ENCODE data around the gene SLC6A14.

The SLC6A14 gene

GRCh38 chrX:116436358-116436816 is at the start of gene SLC6A14:
Gene SLC6A14 (plus strand): TSS chrX:116436606. CDS start chrX:116436710, 104 bp downstream.
- no peaks in the 10 kb centered on the region for H3K36me3 Mint-ChIP-seq (ENCODE audit: low read depth)
- no peaks in the 10 kb centered on the region for H3K27me3 Mint-ChIP-seq (ENCODE audit: low read depth)
- peaks cover 4% of the 10 kb centered on the region for H3K9me3 Mint-ChIP-seq
- H3K4me1 Mint-ChIP-seq (ENCODE audit: low read depth), result no peaks in the 10 kb centered on the region
- no peak within 1 kb of the TSS for H3K4me3 Mint-ChIP-seq
- no peak within 1 kb of the TSS for H3K27ac Mint-ChIP-seq
- DNase-seq (ENCODE audit: low spot score), result no peak

GRCh38 chrX:116395752-116396151 is 40.7 kb upstream of the SLC6A14 start:
- Mint-ChIP-seq H3K27me3 (ENCODE audit: low read depth) (no peaks in the 10 kb centered on the region), H3K9me3 (peaks cover 3% of the 10 kb centered on the region), H3K36me3 (ENCODE audit: low read depth) (no peaks in the 10 kb centered on the region), H3K27ac (no peak overlapping the region), H3K4me3 (no peak overlapping the region), H3K4me1 (ENCODE audit: low read depth) (no peaks in the 10 kb centered on the region)
- no peak for DNase-seq (ENCODE audit: low spot score)

GRCh38 chrX:116399681-116400080 is 36.7 kb upstream of the SLC6A14 start:
- no peaks in the 10 kb centered on the region for H3K27me3 Mint-ChIP-seq (ENCODE audit: low read depth)
- H3K4me1 Mint-ChIP-seq (ENCODE audit: low read depth), result no peaks in the 10 kb centered on the region
- no peaks in the 10 kb centered on the region for H3K36me3 Mint-ChIP-seq (ENCODE audit: low read depth)
- peaks cover 3% of the 10 kb centered on the region for H3K9me3 Mint-ChIP-seq
- DNase-seq (ENCODE audit: low spot score), result no peak
- H3K4me3 Mint-ChIP-seq, result no peak overlapping the region
- no peak overlapping the region for H3K27ac Mint-ChIP-seq

GRCh38 chrX:116409219-116409618 is 27.2 kb upstream of the SLC6A14 start:
- H3K27me3 Mint-ChIP-seq (ENCODE audit: low read depth), result no peaks in the 10 kb centered on the region
- H3K9me3 Mint-ChIP-seq, result peaks cover 8% of the 10 kb centered on the region
- no peak overlapping the region for H3K4me3 Mint-ChIP-seq
- DNase-seq (ENCODE audit: low spot score), result no peak
- H3K36me3 Mint-ChIP-seq (ENCODE audit: low read depth), result no peaks in the 10 kb centered on the region
- no peak overlapping the region for H3K27ac Mint-ChIP-seq
- H3K4me1 Mint-ChIP-seq (ENCODE audit: low read depth), result no peaks in the 10 kb centered on the region

GRCh38 chrX:116413273-116413672 is 23.1 kb upstream of the SLC6A14 start:
- no peak overlapping the region for H3K4me3 Mint-ChIP-seq
- H3K27me3 Mint-ChIP-seq (ENCODE audit: low read depth), result no peaks in the 10 kb centered on the region
- no peak overlapping the region for H3K27ac Mint-ChIP-seq
- peaks cover 8% of the 10 kb centered on the region for H3K9me3 Mint-ChIP-seq
- no peak for DNase-seq (ENCODE audit: low spot score)
- H3K36me3 Mint-ChIP-seq (ENCODE audit: low read depth), result no peaks in the 10 kb centered on the region
- H3K4me1 Mint-ChIP-seq (ENCODE audit: low read depth), result no peaks in the 10 kb centered on the region

- no peaks in the 10 kb centered on the region for H3K9me3 Mint-ChIP-seq
- no peaks in the 10 kb centered on the region for H3K4me1 Mint-ChIP-seq (ENCODE audit: low read depth)
- no peak overlapping the region for H3K27ac Mint-ChIP-seq
- no peaks in the 10 kb centered on the region for H3K27me3 Mint-ChIP-seq (ENCODE audit: low read depth)
- no peak for DNase-seq (ENCODE audit: low spot score)
- no peak overlapping the region for H3K4me3 Mint-ChIP-seq
- H3K36me3 Mint-ChIP-seq (ENCODE audit: low read depth), result no peaks in the 10 kb centered on the region
These were observed 19.2 kb upstream of the SLC6A14 start for GRCh38 chrX:116417214-116417613.

GRCh38 chrX:116417968-116418367 is 18.4 kb upstream of the SLC6A14 start:
- H3K4me3 Mint-ChIP-seq, result no peak overlapping the region
- H3K36me3 Mint-ChIP-seq (ENCODE audit: low read depth), result no peaks in the 10 kb centered on the region
- H3K27ac Mint-ChIP-seq, result no peak overlapping the region
- no peak for DNase-seq (ENCODE audit: low spot score)
- H3K4me1 Mint-ChIP-seq (ENCODE audit: low read depth), result no peaks in the 10 kb centered on the region
- H3K9me3 Mint-ChIP-seq, result no peaks in the 10 kb centered on the region
- H3K27me3 Mint-ChIP-seq (ENCODE audit: low read depth), result no peaks in the 10 kb centered on the region

- no peak overlapping the region for H3K27ac Mint-ChIP-seq
- H3K27me3 Mint-ChIP-seq (ENCODE audit: low read depth), result no peaks in the 10 kb centered on the region
- H3K36me3 Mint-ChIP-seq (ENCODE audit: low read depth), result no peaks in the 10 kb centered on the region
- H3K4me1 Mint-ChIP-seq (ENCODE audit: low read depth), result no peaks in the 10 kb centered on the region
- H3K4me3 Mint-ChIP-seq, result no peak overlapping the region
- H3K9me3 Mint-ChIP-seq, result peaks cover 4% of the 10 kb centered on the region
- DNase-seq (ENCODE audit: low spot score), result no peak
These were observed 8.4 kb upstream of the SLC6A14 start for GRCh38 chrX:116427978-116428377.

GRCh38 chrX:116435597-116435996 is 809 bp upstream of the SLC6A14 start:
- DNase-seq (ENCODE audit: low spot score), result no peak
- Mint-ChIP-seq H3K36me3 (ENCODE audit: low read depth) (no peaks in the 10 kb centered on the region), H3K4me3 (no peak overlapping the region), H3K27me3 (ENCODE audit: low read depth) (no peaks in the 10 kb centered on the region), H3K9me3 (peaks cover 4% of the 10 kb centered on the region), H3K4me1 (ENCODE audit: low read depth) (no peaks in the 10 kb centered on the region), H3K27ac (no peak overlapping the region)

GRCh38 chrX:116449156-116449555 is 12.8 kb downstream of the SLC6A14 start:
- H3K27ac Mint-ChIP-seq, result no peak overlapping the region

GRCh38 chrX:116462822-116463221 is 26.4 kb downstream of the SLC6A14 start, which contains the start of gene CT83:
Gene CT83 (minus strand): TSS chrX:116462976. CDS start chrX:116462856, 120 bp downstream.
- Mint-ChIP-seq H3K4me1 (ENCODE audit: low read depth) (no peaks in the 10 kb centered on the region), H3K27ac (no peak within 1 kb of the TSS), H3K4me3 (no peak within 1 kb of the TSS), H3K27me3 (ENCODE audit: low read depth) (no peaks in the 10 kb centered on the region), H3K9me3 (no peaks in the 10 kb centered on the region), H3K36me3 (ENCODE audit: low read depth) (no peaks in the 10 kb centered on the region)
- DNase-seq (ENCODE audit: low spot score), result no peak

More at GRCh38 chrX:116449156-116449555, 12.8 kb downstream of the SLC6A14 start:
- H3K9me3 Mint-ChIP-seq, result no peaks in the 10 kb centered on the region
- H3K36me3 Mint-ChIP-seq (ENCODE audit: low read depth), result no peaks in the 10 kb centered on the region
- H3K27me3 Mint-ChIP-seq (ENCODE audit: low read depth), result no peaks in the 10 kb centered on the region
- no peaks in the 10 kb centered on the region for H3K4me1 Mint-ChIP-seq (ENCODE audit: low read depth)
- no peak overlapping the region for H3K4me3 Mint-ChIP-seq
- DNase-seq (ENCODE audit: low spot score), result no peak

- H3K4me3 Mint-ChIP-seq, result no peak overlapping the region
- H3K9me3 Mint-ChIP-seq, result peaks cover 4% of the 10 kb centered on the region
- H3K4me1 Mint-ChIP-seq (ENCODE audit: low read depth), result no peaks in the 10 kb centered on the region
- H3K27me3 Mint-ChIP-seq (ENCODE audit: low read depth), result no peaks in the 10 kb centered on the region
- no peaks in the 10 kb centered on the region for H3K36me3 Mint-ChIP-seq (ENCODE audit: low read depth)
- no peak overlapping the region for H3K27ac Mint-ChIP-seq
- DNase-seq (ENCODE audit: low spot score), result no peak
These were observed 43.7 kb downstream of the SLC6A14 start for GRCh38 chrX:116480059-116480458.

- Mint-ChIP-seq H3K27ac (no peak overlapping the region), H3K9me3 (no peaks in the 10 kb centered on the region), H3K27me3 (ENCODE audit: low read depth) (no peaks in the 10 kb centered on the region), H3K36me3 (ENCODE audit: low read depth) (no peaks in the 10 kb centered on the region), H3K4me3 (no peak overlapping the region), H3K4me1 (ENCODE audit: low read depth) (no peaks in the 10 kb centered on the region)
- DNase-seq (ENCODE audit: low spot score), result no peak
These were observed 53.7 kb downstream of the SLC6A14 start for GRCh38 chrX:116490104-116490503.

GRCh38 chrX:116493271-116493670 is 56.9 kb downstream of the SLC6A14 start:
- H3K9me3 Mint-ChIP-seq, result no peaks in the 10 kb centered on the region
- no peaks in the 10 kb centered on the region for H3K27me3 Mint-ChIP-seq (ENCODE audit: low read depth)
- DNase-seq (ENCODE audit: low spot score), result no peak
- no peaks in the 10 kb centered on the region for H3K36me3 Mint-ChIP-seq (ENCODE audit: low read depth)
- no peak overlapping the region for H3K27ac Mint-ChIP-seq
- no peak overlapping the region for H3K4me3 Mint-ChIP-seq
- no peaks in the 10 kb centered on the region for H3K4me1 Mint-ChIP-seq (ENCODE audit: low read depth)

GRCh38 chrX:116499780-116500179 is 63.4 kb downstream of the SLC6A14 start:
- Mint-ChIP-seq H3K4me3 (no peak overlapping the region), H3K27ac (no peak overlapping the region), H3K4me1 (ENCODE audit: low read depth) (no peaks in the 10 kb centered on the region), H3K9me3 (no peaks in the 10 kb centered on the region), H3K27me3 (ENCODE audit: low read depth) (no peaks in the 10 kb centered on the region), H3K36me3 (ENCODE audit: low read depth) (no peaks in the 10 kb centered on the region)
- no peak for DNase-seq (ENCODE audit: low spot score)

Measured in T-helper 2 cell treated with Interferon-gamma antibody and Interleukin-4, amounts not matched to agents 5 μg/mL and 100 μg/mL, for 36 hours (primary cell).